ENCODE measurements around the gene SECISBP2L.

- TF ChIP-seq, protein P1, sequence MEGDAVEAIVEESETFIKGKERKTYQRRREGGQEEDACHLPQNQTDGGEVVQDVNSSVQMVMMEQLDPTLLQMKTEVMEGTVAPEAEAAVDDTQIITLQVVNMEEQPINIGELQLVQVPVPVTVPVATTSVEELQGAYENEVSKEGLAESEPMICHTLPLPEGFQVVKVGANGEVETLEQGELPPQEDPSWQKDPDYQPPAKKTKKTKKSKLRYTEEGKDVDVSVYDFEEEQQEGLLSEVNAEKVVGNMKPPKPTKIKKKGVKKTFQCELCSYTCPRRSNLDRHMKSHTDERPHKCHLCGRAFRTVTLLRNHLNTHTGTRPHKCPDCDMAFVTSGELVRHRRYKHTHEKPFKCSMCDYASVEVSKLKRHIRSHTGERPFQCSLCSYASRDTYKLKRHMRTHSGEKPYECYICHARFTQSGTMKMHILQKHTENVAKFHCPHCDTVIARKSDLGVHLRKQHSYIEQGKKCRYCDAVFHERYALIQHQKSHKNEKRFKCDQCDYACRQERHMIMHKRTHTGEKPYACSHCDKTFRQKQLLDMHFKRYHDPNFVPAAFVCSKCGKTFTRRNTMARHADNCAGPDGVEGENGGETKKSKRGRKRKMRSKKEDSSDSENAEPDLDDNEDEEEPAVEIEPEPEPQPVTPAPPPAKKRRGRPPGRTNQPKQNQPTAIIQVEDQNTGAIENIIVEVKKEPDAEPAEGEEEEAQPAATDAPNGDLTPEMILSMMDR (IDR thresholded peaks at IDR 0.05) = no peak
- no peak for TF ChIP-seq EZH2 (IDR thresholded peaks at IDR 0.05; ENCODE audit: borderline replicate concordance, insufficient read depth, low read depth, low read length, poor library complexity, severe bottlenecking)
These were observed 30.4 kb downstream of the SECISBP2L start for GRCh38 chr15:49015896-49016295.
